ENCODE results near the gene IFNL4. TPM values are rescaled to one million over a fixed set of nuclear protein-coding genes. Genes with fewer than 3 reads are reported as not detected.
"Not testable (repeated sequence)": the region's sequence is repeated elsewhere in the genome, so short reads cannot be mapped to it uniquely, and the experiment has no call there.

IFNL4 gene
- total RNA-seq: not detected in 2 replicates

GRCh38 chr19:39248806-39249205 lies at the start of gene IFNL4:
Gene IFNL4 (minus strand): TSS chr19:39248856.
- no peak for DNase-seq (ENCODE audit: low read depth)

GRCh38 chr19:39297931-39298634 lies 49.4 kb upstream of the IFNL4 start:
- DNase-seq (ENCODE audit: low read depth): no peak

- no peak for DNase-seq (ENCODE audit: low read depth)
Measured at GRCh38 chr19:39296906-39297305, 48.2 kb upstream of the IFNL4 start.

- peak; percentile 8 for DNase-seq (ENCODE audit: low read depth)
Measured at GRCh38 chr19:39296055-39296645, 47.5 kb upstream of the IFNL4 start, which contains the start of gene IFNL1. Gene IFNL1 (plus strand): TSS chr19:39296407. CDS start chr19:39296422, 15 bp downstream.

DNA sequence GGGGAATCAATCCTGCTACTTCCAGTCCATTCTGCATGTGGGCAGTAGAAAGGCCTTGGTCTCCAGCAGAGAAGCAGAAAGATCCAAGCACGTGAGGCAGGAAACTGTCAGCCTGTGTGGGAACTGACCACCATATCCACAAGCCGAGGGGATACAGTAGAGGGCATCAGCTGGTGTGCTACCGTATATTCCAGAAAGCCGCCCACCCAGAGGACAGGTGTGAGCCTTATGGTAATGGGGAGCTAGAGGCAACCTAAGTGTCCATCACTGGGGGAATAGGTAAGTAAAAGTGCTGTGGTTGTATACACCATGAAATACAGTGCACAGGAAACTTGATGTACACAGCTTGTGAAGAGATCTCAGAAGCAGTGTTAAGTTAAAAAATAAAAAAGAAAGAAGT lies 44.7 kb upstream of the IFNL4 start:
- DNase-seq (ENCODE audit: low read depth): no peak

GRCh38 chr19:39284032-39284431 lies 35.4 kb upstream of the IFNL4 start:
- no peak for DNase-seq (ENCODE audit: low read depth)

- DNase-seq (ENCODE audit: low read depth): no peak
Measured at GRCh38 chr19:39282021-39282420, 33.4 kb upstream of the IFNL4 start.

GRCh38 chr19:39277598-39277997 lies 28.9 kb upstream of the IFNL4 start:
- DNase-seq (ENCODE audit: low read depth): no peak

GRCh38 chr19:39276740-39277139 lies 28.1 kb upstream of the IFNL4 start:
- DNase-seq (ENCODE audit: low read depth): no peak

GRCh38 chr19:39275578-39275977 lies 26.9 kb upstream of the IFNL4 start:
- DNase-seq (ENCODE audit: low read depth): no peak

- not testable (repeated sequence) for DNase-seq (ENCODE audit: low read depth)
Measured at GRCh38 chr19:39273859-39274258, 25.2 kb upstream of the IFNL4 start.

DNA sequence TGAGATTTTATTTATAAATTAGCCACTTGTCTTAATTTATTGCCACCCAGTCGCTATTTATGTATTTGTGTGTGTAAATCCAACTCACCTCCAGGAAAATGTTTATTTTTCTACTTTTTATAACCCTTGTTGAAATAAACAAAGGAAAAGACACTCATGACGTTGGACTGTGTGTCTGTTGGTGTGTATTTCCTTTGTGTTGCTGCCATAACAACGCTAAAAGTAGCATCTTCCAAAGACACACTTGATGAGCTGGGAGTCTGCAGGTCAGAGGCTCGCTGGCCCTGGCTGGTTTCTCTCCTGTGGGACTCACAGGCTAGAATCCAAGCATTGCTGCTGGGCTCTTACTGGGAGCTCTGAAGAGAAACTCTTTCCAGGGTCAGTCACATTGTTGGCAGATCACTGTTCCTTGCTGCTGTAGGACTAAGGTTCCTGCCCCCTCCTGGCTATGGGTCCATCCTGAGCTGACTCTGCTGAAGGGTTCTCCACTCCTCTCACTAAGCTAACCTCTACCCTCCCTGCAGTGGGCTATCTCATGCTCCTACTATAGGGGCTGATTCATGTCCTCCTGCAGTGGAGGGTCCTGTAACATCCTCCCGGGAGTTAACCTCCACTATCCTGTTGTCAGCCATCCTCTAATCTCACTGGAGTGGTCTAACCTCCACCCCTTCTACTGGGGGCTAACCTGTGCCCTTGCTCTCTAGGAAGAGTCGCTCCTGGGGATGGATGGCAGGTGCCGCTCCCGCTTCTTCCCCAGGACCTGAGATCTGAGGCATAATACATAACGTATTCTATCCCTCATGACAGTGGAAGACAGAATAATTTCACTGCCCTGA lies 21.6 kb upstream of the IFNL4 start:
- DNase-seq (ENCODE audit: low read depth): peak; percentile 2

DNA sequence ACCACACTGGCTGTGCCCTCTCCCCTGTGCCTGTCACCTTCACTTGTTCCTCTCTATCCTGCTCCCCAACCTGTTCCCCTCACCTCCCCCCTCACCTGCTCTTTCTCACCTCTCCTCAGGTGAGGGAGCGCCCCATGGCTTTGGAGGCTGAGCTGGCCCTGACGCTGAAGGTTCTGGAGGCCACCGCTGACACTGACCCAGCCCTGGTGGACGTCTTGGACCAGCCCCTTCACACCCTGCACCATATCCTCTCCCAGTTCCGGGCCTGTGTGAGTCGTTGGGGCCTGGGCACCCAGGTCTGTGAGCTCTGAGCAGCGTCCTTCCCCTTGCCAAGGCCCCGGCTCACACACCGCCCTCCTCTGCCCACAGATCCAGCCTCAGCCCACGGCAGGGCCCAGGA lies 20.7 kb upstream of the IFNL4 start:
- DNase-seq (ENCODE audit: low read depth): not testable (repeated sequence)

DNA sequence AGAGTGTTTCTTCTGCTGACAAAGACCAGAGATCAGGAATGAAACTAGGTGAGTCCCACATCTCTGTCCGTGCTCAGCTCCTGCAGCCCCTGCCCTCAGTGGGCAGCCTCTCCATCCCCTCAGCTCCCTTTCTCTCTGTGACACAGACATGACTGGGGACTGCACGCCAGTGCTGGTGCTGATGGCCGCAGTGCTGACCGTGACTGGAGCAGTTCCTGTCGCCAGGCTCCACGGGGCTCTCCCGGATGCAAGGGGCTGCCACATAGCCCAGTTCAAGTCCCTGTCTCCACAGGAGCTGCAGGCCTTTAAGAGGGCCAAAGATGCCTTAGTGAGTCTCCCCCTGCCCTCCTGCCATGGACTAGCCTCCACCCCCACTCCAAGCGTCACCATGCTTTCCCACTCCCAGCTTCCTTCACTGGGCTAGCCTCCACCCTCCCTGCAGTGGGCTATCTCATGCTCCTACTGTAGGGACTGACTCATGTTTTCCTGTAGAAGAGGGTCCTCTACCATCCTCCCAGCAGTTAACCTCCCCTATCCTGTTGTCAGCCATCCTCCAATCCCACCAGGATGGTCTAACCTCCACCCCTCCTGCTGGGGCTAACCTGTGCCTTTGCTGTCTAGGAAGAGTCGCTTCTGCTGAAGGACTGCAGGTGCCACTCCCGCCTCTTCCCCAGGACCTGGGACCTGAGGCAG lies 20.0 kb upstream of the IFNL4 start:
- not testable (repeated sequence) for DNase-seq (ENCODE audit: low read depth)

DNA sequence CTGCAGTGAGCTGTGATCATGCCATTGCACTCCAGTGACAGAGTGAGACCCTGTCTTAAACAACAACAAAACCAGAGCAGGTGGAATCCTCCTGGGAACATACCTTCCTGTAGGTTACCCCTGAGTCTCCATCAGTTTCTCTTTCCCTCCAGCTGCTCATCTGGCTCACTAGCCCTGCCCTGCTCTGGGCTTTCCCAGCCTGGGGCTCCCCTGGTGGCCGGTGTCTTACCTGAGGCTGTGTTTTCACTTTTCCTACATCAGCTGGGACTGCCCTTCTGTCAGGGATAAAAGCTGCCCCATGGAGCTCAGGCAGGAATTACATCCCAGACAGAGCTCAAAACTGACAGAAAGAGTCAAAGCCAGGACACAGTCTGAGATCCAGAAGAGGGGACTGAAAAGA lies 19.4 kb upstream of the IFNL4 start, which contains the start of gene IFNL2:
IFNL2 (plus strand) TSS at position 312 of the 400 bp plus-strand sequence. CDS start 173 bp downstream, outside the sequence.
- DNase-seq (ENCODE audit: low read depth): not testable (repeated sequence)

GRCh38 chr19:39265321-39265916 lies 16.8 kb upstream of the IFNL4 start:
- DNase-seq (ENCODE audit: low read depth): no peak

DNA sequence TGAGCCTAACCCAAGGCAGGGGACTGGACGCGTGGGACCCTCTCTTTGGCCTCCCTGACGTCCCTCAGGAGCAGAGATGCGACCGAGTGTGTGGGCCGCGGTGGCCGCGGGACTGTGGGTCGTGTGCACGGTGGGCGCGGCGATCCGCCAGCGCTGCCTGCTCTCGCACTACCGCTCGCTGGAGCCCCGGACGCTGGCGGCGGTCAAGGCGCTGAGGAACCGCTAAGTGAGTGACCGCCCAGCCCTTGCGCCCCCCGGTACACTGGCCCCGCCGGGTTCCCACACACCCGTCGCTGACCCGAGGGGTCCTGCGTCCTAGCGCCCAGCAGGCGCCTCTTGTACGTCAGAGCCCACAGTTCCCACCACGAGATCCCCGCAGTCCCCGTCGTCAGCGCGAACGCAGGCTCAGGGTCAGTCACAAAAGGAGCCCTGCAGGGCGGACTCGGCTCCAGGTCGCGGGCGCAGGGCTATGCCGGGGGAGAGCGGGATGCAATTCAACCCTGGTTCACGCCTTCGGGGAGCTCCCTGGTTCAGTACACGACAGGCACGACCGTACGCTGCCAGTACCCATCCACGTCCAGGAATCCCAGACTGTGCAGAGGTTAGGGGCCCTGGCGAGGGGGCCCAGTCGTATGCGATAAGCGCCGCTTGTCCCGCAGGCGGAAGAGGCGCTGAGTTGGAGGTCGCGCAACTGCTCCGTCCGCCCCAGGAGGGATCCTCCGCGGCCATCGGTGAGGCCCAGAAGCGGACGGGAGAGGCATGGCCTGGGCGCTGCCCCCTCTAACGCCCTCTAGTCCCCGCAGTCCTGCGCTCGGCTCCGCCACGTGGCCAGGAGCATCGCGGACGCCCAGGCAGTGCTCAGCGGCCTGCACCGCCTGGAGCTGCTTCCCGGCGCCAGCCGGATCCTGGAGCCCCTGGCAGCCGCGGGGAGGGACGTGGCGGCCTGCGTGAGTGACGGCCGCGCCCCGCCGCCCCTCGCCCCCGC lies 15.9 kb upstream of the IFNL4 start:
- DNase-seq (ENCODE audit: low read depth): no peak

GRCh38 chr19:39263912-39264305 lies 15.3 kb upstream of the IFNL4 start:
- DNase-seq (ENCODE audit: low read depth): no peak

- DNase-seq (ENCODE audit: low read depth): no peak
Measured at GRCh38 chr19:39262496-39262895, 13.8 kb upstream of the IFNL4 start.

- DNase-seq (ENCODE audit: low read depth): no peak
Measured at GRCh38 chr19:39261704-39262103, 13.0 kb upstream of the IFNL4 start.
